ENCODE results near the gene FHL5.

FHL5 gene

GRCh38 chr6:96659084-96659845 lies 96.3 kb downstream of the FHL5 start:
- ChIA-PET CTCF (no interaction called here), POLR2A (no interaction called here)
- DNase-seq (ENCODE audit: extremely low spot score), result no peak
- no peak for TF ChIP-seq FOXM1 (IDR thresholded peaks at IDR 0.05; ENCODE audit: borderline replicate concordance)
- no peak for TF ChIP-seq ZNF384 (IDR thresholded peaks at IDR 0.05)
- no peak for TF ChIP-seq HDGF (IDR thresholded peaks at IDR 0.05; ENCODE audit: borderline replicate concordance)
- no peak for TF ChIP-seq SP1 (IDR thresholded peaks at IDR 0.05)
